SK-N-SH (cell line): ENCODE data around the gene LCE5A. TPM values are rescaled to one million over a fixed set of nuclear protein-coding genes. Genes with fewer than 3 reads are reported as not detected.

Source experiments
- CTCF ChIA-PET: fragments of 300-600, 350-600 bp; formaldehyde crosslinking; extraction: SDS; loops from one replicate; lab custom pipeline; 2021; lab: Yijun Ruan, JAX
- POLR2A ChIA-PET: fragments of 350-600 bp; sonication (Branson Sonifier 250); formaldehyde crosslinking; extraction: SDS; loops from one replicate; lab custom pipeline; 2020; ENCODE audit warnings: antibody characterized with exemption, inconsistent platforms; lab: Yijun Ruan, JAX
- DNase-seq: peaks from one replicate; pipeline ENCODE4 v3.0.0; 2012
- H2AFZ ChIP-seq: fragments of 200-600 bp; sonication (generic); 2 replicates; pipeline ENCODE4 v1.8.1; 2016; ENCODE audit warnings: antibody characterized with exemption, mild to moderate bottlenecking, low read depth
- H3F3A ChIP-seq: fragments of 200-600 bp; sonication (generic); replicated peaks from 2 replicates; pipeline ENCODE3; 2016; ENCODE audit warnings: antibody characterized with exemption, mild to moderate bottlenecking; ENCODE audit not compliant: insufficient read depth
- H3K27ac ChIP-seq, 2 experiments: fragments of 200-500 bp in 1 of 2; fragments of 200-600 bp in 1 of 2; sonication (Bioruptor generic) in 1 of 2; sonication (generic), shearing (Covaris generic) in 1 of 2; 2 replicates each; pipeline versions ENCODE4 v1.5.1 to v1.6.1; 2014 to 2016; ENCODE audit warnings: low read depth in 2 of 2, inconsistent platforms in 1 of 2, low read length in 1 of 2, mild to moderate bottlenecking in 1 of 2, mixed read lengths in 1 of 2
- H3K27me3 ChIP-seq: fragments of 200-600 bp; sonication (generic), shearing (Covaris generic); 2 replicates; pipeline ENCODE4 v1.6.1; 2016; ENCODE audit warnings: mixed run types; ENCODE audit not compliant: insufficient read depth
- H3K36me3 ChIP-seq, 2 experiments: fragments of 200-500 bp in 1 of 2; fragments of 200-600 bp in 1 of 2; sonication (Bioruptor generic) in 1 of 2; sonication (generic) in 1 of 2; replicated peaks in 1 of 2; 2 replicates each; pipeline versions ENCODE3 to v1.5.1; 2014 to 2016; ENCODE audit warnings: low read length in 1 of 2, mild to moderate bottlenecking in 1 of 2; ENCODE audit not compliant: insufficient read depth in 2 of 2, control insufficient read depth in 1 of 2
- H3K4me1 ChIP-seq, 2 experiments: fragments of 200-500 bp in 1 of 2; fragments of 200-600 bp in 1 of 2; sonication (Bioruptor generic) in 1 of 2; sonication (generic), shearing (Covaris generic) in 1 of 2; 2 replicates each; pipeline versions ENCODE4 v1.5.1 to v1.6.1; 2014 to 2016; ENCODE audit warnings: low read depth in 1 of 2, low read length in 1 of 2, mixed run types in 1 of 2; ENCODE audit not compliant: insufficient read depth in 2 of 2, control insufficient read depth in 1 of 2
- H3K4me2 ChIP-seq: fragments of 200-600 bp; sonication (generic), shearing (Covaris generic); 2 replicates; pipeline ENCODE4 v1.6.1; 2017; ENCODE audit warnings: mixed run types
- H3K4me3 ChIP-seq, 2 experiments: fragments of 200-500 bp in 1 of 2; fragments of 200-600 bp in 1 of 2; sonication (Bioruptor generic) in 1 of 2; sonication (generic), shearing (Covaris generic) in 1 of 2; 2 replicates each; pipeline versions ENCODE4 v1.5.1 to v1.8.1; 2014 to 2016; ENCODE audit warnings: low read depth in 2 of 2, inconsistent platforms in 1 of 2, low read length in 1 of 2, mild to moderate bottlenecking in 1 of 2, mixed read lengths in 1 of 2, moderate library complexity in 1 of 2
- H3K79me2 ChIP-seq: fragments of 200-600 bp; sonication (generic); 2 replicates; pipeline ENCODE4 v1.8.1; 2017; ENCODE audit warnings: mild to moderate bottlenecking; ENCODE audit not compliant: insufficient read depth
- H3K9ac ChIP-seq: fragments of 200-600 bp; sonication (generic); 2 replicates; pipeline ENCODE4 v1.6.1; 2017; ENCODE audit warnings: mixed run types
- H3K9me2 ChIP-seq: fragments of 200-600 bp; sonication (generic); 2 replicates; pipeline ENCODE4 v1.6.1; 2017; ENCODE audit warnings: mixed run types
- H3K9me3 ChIP-seq: fragments of 200-600 bp; sonication (generic); 2 replicates; pipeline ENCODE4 v1.6.1; 2017; ENCODE audit warnings: mixed run types, mild to moderate bottlenecking, moderate library complexity
- H4K20me1 ChIP-seq: fragments of 200-600 bp; sonication (generic); 2 replicates; pipeline ENCODE4 v1.6.1; 2017; ENCODE audit warnings: mild to moderate bottlenecking, mixed run types; ENCODE audit not compliant: insufficient read depth
- CTCF ChIP-seq: fragments of 200-600 bp; sonication (generic); IDR thresholded peaks from 2 replicates; pipeline ENCODE4 v1.6.1; 2017; ENCODE audit warnings: antibody characterized with exemption, mild to moderate bottlenecking, moderate library complexity
- ELF1 ChIP-seq: IDR thresholded peaks from 2 replicates; pipeline ENCODE4 v1.4.0; 2012
- EZH2phosphoT487 ChIP-seq: fragments of 200-600 bp; sonication (generic); IDR thresholded peaks from 2 replicates; pipeline ENCODE4 v1.6.1; 2017; ENCODE audit warnings: low read depth, mixed run types, mild to moderate bottlenecking, antibody characterized with exemption, moderate library complexity, borderline replicate concordance
- FOXM1 ChIP-seq: IDR thresholded peaks from 2 replicates; pipeline ENCODE4 v1.4.0; 2012; ENCODE audit warnings: low read depth, mild to moderate bottlenecking
- NFIC ChIP-seq: IDR thresholded peaks from 2 replicates; pipeline ENCODE4 v1.4.0; 2012; ENCODE audit warnings: borderline replicate concordance
- PBX3 ChIP-seq: IDR thresholded peaks from 2 replicates; pipeline ENCODE4; 2012
- REST ChIP-seq: IDR thresholded peaks from 2 replicates; pipeline ENCODE4 v1.6.1; 2012; ENCODE audit warnings: mild to moderate bottlenecking, low read depth, low read length, moderate library complexity
- SIN3A ChIP-seq: IDR thresholded peaks from 2 replicates; pipeline ENCODE4 v1.6.1; 2012; ENCODE audit warnings: low read depth, mild to moderate bottlenecking, low read length, moderate library complexity, borderline replicate concordance
- TAF1 ChIP-seq: IDR thresholded peaks from 2 replicates; pipeline ENCODE4 v1.6.1; 2012; ENCODE audit warnings: low read depth, mild to moderate bottlenecking, low read length, moderate library complexity, borderline replicate concordance
- USF1 ChIP-seq: IDR thresholded peaks from 2 replicates; pipeline ENCODE4 v1.4.0; 2012; ENCODE audit warnings: low read depth, borderline replicate concordance
- USF2 ChIP-seq: fragments of 150-350 bp; IDR thresholded peaks from 2 replicates; pipeline ENCODE4 v1.6.1; 2017; ENCODE audit warnings: antibody characterized with exemption, low read length, low read depth, borderline replicate concordance
- ZBTB33 ChIP-seq: IDR thresholded peaks from 2 replicates; pipeline ENCODE4 v1.4.0; 2012; ENCODE audit warnings: low read depth, borderline replicate concordance
- WGBS: methylation state at CpG from one replicate; pipeline ENCODE4 v1.1.6; 2017; ENCODE audit warnings: low lambda C conversion rate; 5-methylcytosine and 5-hydroxymethylcytosine counted together
- polyA plus RNA-seq, 3 experiments: library from polyadenylated mRNA; depleted of rRNA; stranded (reverse); fragments of >200 nt; gene quantifications; 2 replicates each; pipeline ENCODE4 v1.2.3, GENCODE V29; 2012

LCE5A gene
- polyA plus RNA-seq, 1 of the 3 experiments (the other 2 are of a cell fraction): not detected

GRCh38 chr1:152479792-152480595 is 30.6 kb upstream of the LCE5A start:
- CTCF ChIA-PET: interaction anchor here (0.8 to 1.8 kb wide), 8 partner anchors 10 to 53 kb away, joined by 3 to 7 read pairs (median 5); no protein-coding TSS in a partner anchor
- no peak overlapping the region for H3K9ac ChIP-seq
- no peaks in the 10 kb centered on the region for H4K20me1 ChIP-seq
- peaks cover 9% of the 10 kb centered on the region; the same call in 1 of the 2 replicates for H3K27me3 ChIP-seq
- no peak overlapping the region; the same call in 1 of the 2 replicates for H2AFZ ChIP-seq
- DNase-seq: peak; percentile 43
- no peaks in the 10 kb centered on the region for H3K9me2 ChIP-seq
- H3K9me3 ChIP-seq: no peaks in the 10 kb centered on the region
- 9% methylated on average over 10 of the region's 10 CpGs for WGBS
- H3K79me2 ChIP-seq: no peaks in the 10 kb centered on the region
- POLR2A ChIA-PET: no interaction called here
- H3K4me3 ChIP-seq: no peak overlapping the region
- H3K27ac ChIP-seq: no peak overlapping the region
- no peaks in the 10 kb centered on the region for H3K36me3 ChIP-seq
- no peak overlapping the region for H3K4me2 ChIP-seq
- no peaks in the 10 kb centered on the region for H3F3A ChIP-seq
- TF ChIP-seq CTCF: peak; percentile 64
- TF ChIP-seq USF2: no peak
- no peaks in the 10 kb centered on the region for H3K4me1 ChIP-seq

GRCh38 chr1:152481869-152482664 is 28.5 kb upstream of the LCE5A start:
- Histone ChIP-seq H3K36me3 (no peaks in the 10 kb centered on the region), H3K9me2 (no peaks in the 10 kb centered on the region), H3K27ac (no peak overlapping the region), H3K9me3 (no peaks in the 10 kb centered on the region), H3K79me2 (no peaks in the 10 kb centered on the region), H3K4me1 (no peaks in the 10 kb centered on the region), H3K9ac (no peak overlapping the region), H2AFZ (no peak overlapping the region), H4K20me1 (no peaks in the 10 kb centered on the region), H3F3A (no peaks in the 10 kb centered on the region), H3K4me3 (no peak overlapping the region), H3K27me3 (peaks cover 14% of the 10 kb centered on the region; the same call in 1 of the 2 replicates), H3K4me2 (no peak overlapping the region)
- ChIA-PET POLR2A (no interaction called here), CTCF (interaction anchor here (0.6 to 2.1 kb wide), 5 partner anchors 11 to 931 kb away, joined by 3 to 7 read pairs (median 4); no protein-coding TSS in a partner anchor)
- WGBS: 10% methylated on average over 8 of the region's 8 CpGs
- DNase-seq: no peak
- TF ChIP-seq REST (no peak), PBX3 (no peak), NFIC (no peak), ZBTB33 (no peak), SIN3A (no peak), FOXM1 (no peak), TAF1 (no peak), ELF1 (no peak), USF1 (no peak), EZH2phosphoT487 (no peak)
